GM12878 (cell line): ENCODE results near the gene CALHM2. TPM values are rescaled to one million over a fixed set of nuclear protein-coding genes. Genes with fewer than 3 reads are reported as not detected.

ENCODE experiments used
- ATAC-seq: fragments of 200-7000 bp; cut with Tn5 transposase; 3 replicates; pipeline ENCODE4 v1.9.1; 2020; ENCODE audit warnings: mild to moderate bottlenecking, moderate library complexity
- Bru-seq: library from RNA; stranded (reverse); fragments of 400-500 nt; gene quantifications from one replicate; lab custom pipeline; 2021; lab: Mats Ljungman, UMichigan
- BruChase-seq, 2 experiments: library from RNA; stranded (reverse); fragments of 400-500 nt; gene quantifications; one replicate each; lab custom pipeline; 2021; lab: Mats Ljungman, UMichigan
- BruUV-seq: library from RNA; stranded (reverse); fragments of 400-500 nt; replicated peaks from 2 replicates; lab custom pipeline; 2021; lab: Mats Ljungman, UMichigan
- CTCF ChIA-PET: fragments of 300-600 bp; sonication (Branson Sonifier 250); formaldehyde crosslinking; extraction: SDS; loops from one replicate; lab custom pipeline; 2021; ENCODE audit warnings: inconsistent platforms; lab: Yijun Ruan, JAX
- POLR2A ChIA-PET: fragments of 350-600 bp; formaldehyde crosslinking; extraction: SDS; loops from one replicate; lab custom pipeline; 2021; ENCODE audit warnings: inconsistent platforms; lab: Charles Lee
- RAD21 ChIA-PET: fragments of 300-600 bp; sonication (Branson Sonifier 250); formaldehyde crosslinking; loops from one replicate; lab custom pipeline; 2023; ENCODE audit warnings: antibody characterized with exemption; ENCODE audit not compliant: unreplicated experiment; lab: Charles Lee
- SMC1A ChIA-PET: fragments of 300-600 bp; sonication (Branson Sonifier 250); formaldehyde crosslinking; loops from one replicate; lab custom pipeline; 2023; ENCODE audit not compliant: unreplicated experiment, uncharacterized antibody; lab: Charles Lee
- DNase-seq: peaks from one replicate; pipeline ENCODE4 v3.0.0-alpha.2; 2011; ENCODE audit warnings: low read depth, low spot score
- FAIRE-seq: peaks from 3 replicates; lab custom pipeline; 2011; peaks lifted over from hg19 to GRCh38; lab: Jason Lieb, UNC
- H2AFZ ChIP-seq: 2 replicates; pipeline ENCODE4 v1.6.0; 2011; ENCODE audit warnings: low read depth, low read length, control low read depth; ENCODE audit not compliant: control insufficient read depth
- H3K27ac ChIP-seq: 2 replicates; pipeline ENCODE4 v1.5.1; 2011; ENCODE audit warnings: control low read depth; ENCODE audit not compliant: control insufficient read depth, insufficient read depth
- H3K27me3 ChIP-seq, 2 experiments: replicated peaks in 1 of 2; 2 replicates each; pipeline versions ENCODE4 v1.6.0 to v1.6.1; 2011; ENCODE audit warnings: low read length in 1 of 2; ENCODE audit not compliant: control insufficient read depth in 2 of 2, insufficient read depth in 2 of 2
- H3K36me3 ChIP-seq, 2 experiments: 2 replicates each; pipeline ENCODE4 v1.5.1; 2011; ENCODE audit warnings: low read length in 1 of 2; ENCODE audit not compliant: control insufficient read depth in 2 of 2, insufficient read depth in 2 of 2
- H3K4me1 ChIP-seq: 2 replicates; pipeline ENCODE4 v1.6.1; 2011; ENCODE audit warnings: mild to moderate bottlenecking, low read length, moderate library complexity, mixed read lengths; ENCODE audit not compliant: control insufficient read depth, insufficient read depth
- H3K4me2 ChIP-seq: 2 replicates; pipeline ENCODE4 v1.6.0; 2011; ENCODE audit warnings: control low read depth; ENCODE audit not compliant: control insufficient read depth, insufficient read depth
- H3K4me3 ChIP-seq: fragments of 200-600 bp; sonication (generic); 2 replicates; pipeline ENCODE4 v1.5.1; 2016
- H3K79me2 ChIP-seq: 2 replicates; pipeline ENCODE4 v1.6.0; 2011; ENCODE audit warnings: low read length; ENCODE audit not compliant: control insufficient read depth, insufficient read depth
- H3K9ac ChIP-seq: 2 replicates; pipeline ENCODE4 v1.8.0; 2011; ENCODE audit warnings: low read length, control low read depth, mixed read lengths; ENCODE audit not compliant: control insufficient read depth, insufficient read depth
- H3K9me3 ChIP-seq: replicated peaks from 3 replicates; pipeline ENCODE4 v1.5.1; 2011; ENCODE audit warnings: mild to moderate bottlenecking, low read length; ENCODE audit not compliant: control insufficient read depth, insufficient read depth
- H4K20me1 ChIP-seq: 2 replicates; pipeline ENCODE4 v1.6.0; 2011; ENCODE audit not compliant: control insufficient read depth, insufficient read depth
- BCLAF1 ChIP-seq: fragments of 450-650 bp; IDR thresholded peaks from 2 replicates; pipeline ENCODE4 v1.6.1; 2017; ENCODE audit warnings: antibody characterized with exemption, mild to moderate bottlenecking, moderate library complexity
- CBX5 ChIP-seq: sonication (generic); IDR thresholded peaks from 2 replicates; pipeline ENCODE4 v1.6.1; 2016; ENCODE audit warnings: low read depth, moderate library complexity, mild to moderate bottlenecking, inconsistent platforms
- CEBPB ChIP-seq, 2 experiments: fragments of 150-350 bp in 1 of 2; IDR thresholded peaks; 2 replicates each; pipeline ENCODE4 v1.6.1; 2012 to 2014; ENCODE audit warnings: low read depth in 2 of 2, low read length in 2 of 2, borderline replicate concordance in 1 of 2, inconsistent platforms in 1 of 2
- GABPA ChIP-seq: IDR thresholded peaks from 2 replicates; pipeline ENCODE4 v1.6.1; 2014; ENCODE audit warnings: antibody characterized with exemption, low read depth, mild to moderate bottlenecking, inconsistent platforms
- GATAD2B ChIP-seq: fragments of 450-650 bp; conservative IDR thresholded peaks from 2 replicates; pipeline ENCODE4 v1.6.1; 2017; ENCODE audit warnings: low read depth, mild to moderate bottlenecking, moderate library complexity
- IKZF1 ChIP-seq: fragments of 450-650 bp; conservative IDR thresholded peaks from 2 replicates; pipeline ENCODE4 v1.6.1; 2017; ENCODE audit warnings: antibody characterized with exemption, mild to moderate bottlenecking
- PML ChIP-seq: IDR thresholded peaks from 2 replicates; pipeline ENCODE4 v1.6.1; 2012; ENCODE audit warnings: low read length, inconsistent platforms
- POU2F2 ChIP-seq: IDR thresholded peaks from 3 replicates; pipeline ENCODE4 v1.6.1; 2011; ENCODE audit warnings: low read depth, mild to moderate bottlenecking, low read length, borderline replicate concordance
- RUNX3 ChIP-seq: IDR thresholded peaks from 2 replicates; pipeline ENCODE4 v1.6.1; 2012; ENCODE audit warnings: low read length, inconsistent platforms
- SIX5 ChIP-seq: IDR thresholded peaks from 2 replicates; pipeline ENCODE4 v1.6.1; 2011; ENCODE audit warnings: mild to moderate bottlenecking, low read depth, low read length, moderate library complexity; ENCODE audit not compliant: severe bottlenecking
- SMAD1 ChIP-seq: fragments of 450-650 bp; IDR thresholded peaks from 2 replicates; pipeline ENCODE4 v1.6.1; 2018; ENCODE audit warnings: mild to moderate bottlenecking, low read depth; ENCODE audit not compliant: partially characterized antibody
- SUPT20H ChIP-seq: IDR thresholded peaks from 2 replicates; pipeline ENCODE4 v1.6.1; 2011; ENCODE audit warnings: low read depth, mild to moderate bottlenecking, low read length, moderate library complexity, borderline replicate concordance; ENCODE audit not compliant: control insufficient read depth
- ZNF384 ChIP-seq: IDR thresholded peaks from 2 replicates; pipeline ENCODE4 v1.6.1; 2012; ENCODE audit warnings: low read depth, mild to moderate bottlenecking, low read length, improper control_type of control experiment, borderline replicate concordance
- WGBS: methylation state at CpG from one replicate; pipeline ENCODE4 v1.1.6; 2016; ENCODE audit warnings: low lambda C conversion rate; ENCODE audit not compliant: insufficient replicate concordance, insufficient coverage; ENCODE audit errors: missing lambda C conversion rate; 5-methylcytosine and 5-hydroxymethylcytosine counted together
- in situ Hi-C: fragments of 300-500 bp; cut with MboI; formaldehyde crosslinking; loops from 9 replicates; pipeline ENCODE4 v1.14.3; 2018; ENCODE audit warnings: mixed read lengths
- intact Hi-C: fragments of 100-400 bp; cut with micrococcal nuclease; formaldehyde crosslinking; loops from one replicate; pipeline ENCODE4 v1.14.2; 2022; ENCODE audit not compliant: unreplicated experiment
- long read RNA-seq, 2 experiments: library from polyadenylated mRNA; unstranded; transcript quantifications; one replicate each; pipeline ENCODE4 v2.0.0, GENCODE V29; 2019 to 2020
- polyA minus RNA-seq, 3 experiments: library from RNA; depleted of rRNA, polyadenylated mRNA; stranded (reverse); fragments of >200 nt; gene quantifications; 2 replicates each; pipeline ENCODE4 v1.2.3, GENCODE V29; 2011
- polyA plus RNA-seq, 11 experiments: library from polyadenylated mRNA; depleted of rRNA in 4 of 11; unstranded in 6 of 11; stranded (reverse) in 5 of 11; fragments of >200 nt; fragmentation: Nextera tagmentation in 4 of 11; fragmentation: Illumina TruSeq in 1 of 11; extraction: Ambion mirVana in 4 of 11; extraction: Trizol in 1 of 11; gene quantifications; 1 replicate in 1 of 11; 2 replicates in 10 of 11; pipeline versions ENCODE4 v1.2.1 to v1.2.3, GENCODE V29; 2011 to 2016; ENCODE audit warnings: inconsistent platforms in 2 of 11, missing spikeins in 2 of 11, low read depth in 1 of 11
- total RNA-seq, 4 experiments: library from RNA; depleted of rRNA in 3 of 4; stranded (reverse); fragments of >200 nt in 3 of 4; fragmentation: Illumina TruSeq in 1 of 4; extraction: Trizol in 1 of 4; gene quantifications; 2 replicates each; pipeline versions ENCODE4 v1.2.1 to v1.2.3, GENCODE V29; 2013 to 2021

The CALHM2 gene, protein sequence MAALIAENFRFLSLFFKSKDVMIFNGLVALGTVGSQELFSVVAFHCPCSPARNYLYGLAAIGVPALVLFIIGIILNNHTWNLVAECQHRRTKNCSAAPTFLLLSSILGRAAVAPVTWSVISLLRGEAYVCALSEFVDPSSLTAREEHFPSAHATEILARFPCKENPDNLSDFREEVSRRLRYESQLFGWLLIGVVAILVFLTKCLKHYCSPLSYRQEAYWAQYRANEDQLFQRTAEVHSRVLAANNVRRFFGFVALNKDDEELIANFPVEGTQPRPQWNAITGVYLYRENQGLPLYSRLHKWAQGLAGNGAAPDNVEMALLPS
- total RNA-seq (2013; cell fraction: nucleolus; rRNA removed), result 24.6 and 24.7 TPM in 2 replicates
- 7.5 and 8.0 TPM in 2 replicates for total RNA-seq (2014; rRNA removed)
- total RNA-seq (2014; rRNA removed; fragmentation: Illumina TruSeq; extraction: Trizol), result 5.0 and 6.1 TPM in 2 replicates
- 15.2 and 15.3 TPM in 2 replicates for total RNA-seq (2021)
- 4.3 TPM for polyA plus RNA-seq (2011; ENCODE audit: low read depth)
- 11.8 and 23.7 TPM in 2 replicates for polyA plus RNA-seq (2011; rRNA removed)
- polyA plus RNA-seq (2011; cell fraction: cytosol; rRNA removed), result 32.2 and 40.1 TPM in 2 replicates
- 56.9 and 57.7 TPM in 2 replicates for polyA plus RNA-seq (2011; cell fraction: nucleus; rRNA removed)
- polyA plus RNA-seq (2012), result 9.2 and 14.4 TPM in 2 replicates
- 5.5 and 8.1 TPM in 2 replicates for polyA plus RNA-seq (2014; fragmentation: Illumina TruSeq; extraction: Trizol)
- polyA plus RNA-seq (2014; fragmentation: Nextera tagmentation; extraction: Ambion mirVana), result 1 to 10 TPM in 1 of 2 experiments, under 1 TPM in 1; 0.60 to 1.9 TPM
- 14.5 and 15.2 TPM in 2 replicates for polyA plus RNA-seq (2014; rRNA removed)
- polyA plus RNA-seq (2016; fragmentation: Nextera tagmentation; extraction: Ambion mirVana), result 10 to 100 TPM; 10.4 to 12.6 TPM
- polyA minus RNA-seq (2011; rRNA and poly(A)+ RNA removed), result 22.8 and 48.1 TPM in 2 replicates
- polyA minus RNA-seq (2011; cell fraction: cytosol; rRNA and poly(A)+ RNA removed), result 11.5 and 17.3 TPM in 2 replicates
- 32.5 and 51.8 TPM in 2 replicates for polyA minus RNA-seq (2011; cell fraction: nucleus; rRNA and poly(A)+ RNA removed)
- Bru-seq, nascent RNA, result percentile 66 among the genes with signal in this experiment
- percentile 64 among the genes with signal in this experiment for BruChase-seq, experiment 1, labeled RNA remaining after a 6-hour chase
- BruChase-seq, experiment 2, labeled RNA remaining after a 2-hour chase, result percentile 68 among the genes with signal in this experiment
- long read RNA-seq, experiment 1, transcript CALHM2-201 (4 exons, 1,859 nt), result major isoform, 7 of 25 reads
- long read RNA-seq, experiment 1, partial matches to known transcripts, result 3 of 25 reads
- long read RNA-seq, experiment 1, other reads (novel, unspliced or antisense), result 15 of 25 reads
- long read RNA-seq, experiment 2, transcript CALHM2-202 (4 exons, 1,843 nt), result major isoform, 5 of 18 reads
- long read RNA-seq, experiment 2, partial matches to known transcripts, result 5 of 18 reads
- long read RNA-seq, experiment 2, other reads (novel, unspliced or antisense), result 6 of 18 reads

DNA sequence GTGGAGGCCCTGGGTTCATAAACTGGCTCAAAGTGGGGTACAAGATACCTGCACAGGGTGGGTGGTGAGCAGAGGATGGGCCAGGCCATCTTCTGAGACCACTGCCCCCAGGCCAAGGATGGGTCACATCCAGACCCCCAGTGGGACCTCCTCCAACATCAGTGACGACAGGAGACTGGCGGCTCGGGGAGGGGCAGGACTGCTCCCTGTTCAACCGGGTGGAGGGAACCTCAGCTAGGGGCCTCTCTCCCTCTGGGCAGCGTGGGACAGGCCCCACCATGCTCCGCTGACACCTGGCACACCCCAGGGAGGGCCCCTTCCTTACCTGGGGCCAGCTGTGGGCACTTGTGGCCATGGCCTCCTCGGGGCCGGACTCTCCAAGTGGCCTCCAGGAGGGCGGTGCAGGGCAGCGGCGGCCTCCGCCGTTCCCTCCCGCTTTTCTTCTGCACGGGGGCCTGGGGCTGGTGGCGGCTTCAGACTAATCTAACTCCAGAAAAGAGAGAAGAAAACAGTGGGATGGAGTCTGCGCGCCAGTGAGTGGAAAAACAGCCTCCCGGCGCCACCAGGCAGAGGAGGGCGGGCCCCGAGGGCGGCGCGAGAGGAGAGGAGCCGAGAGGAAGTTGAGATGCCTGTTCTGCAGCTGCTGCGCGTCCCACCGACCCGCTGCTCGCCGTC is at the start of gene CALHM2:
CALHM2 (minus strand) TSS at position 540 of the 675 bp plus-strand sequence. CDS start 2,429 bp downstream, outside the sequence.
- Histone ChIP-seq H3K79me2 (peaks cover 30% of the 10 kb centered on the region), H3K36me3 (peaks cover 8 to 12% of the 10 kb centered on the region in 2 experiments), H3K27ac (peak within 1 kb of the TSS; percentile 83), H2AFZ (peak within 1 kb of the TSS; percentile 69), H3K9ac (peak within 1 kb of the TSS; percentile 75), H3K4me1 (peaks cover 22% of the 10 kb centered on the region), H3K4me3 (peak within 1 kb of the TSS; percentile 98), H3K9me3 (no peaks in the 10 kb centered on the region), H3K27me3 (no peaks in the 10 kb centered on the region), H3K4me2 (peak within 1 kb of the TSS; percentile 79), H4K20me1 (no peaks in the 10 kb centered on the region; the same call in 1 of the 2 replicates)
- under 1% methylated on average over 31 of the region's 32 CpGs for WGBS
- in situ Hi-C loops (no loop called here), intact Hi-C loops (loop anchor here (1.0 kb wide), 1 partner anchor 19 kb away; no protein-coding TSS in a partner anchor)
- SMC1A ChIA-PET, result interaction anchor here (0.6 to 9.6 kb wide), 9 partner anchors 11 to 534 kb away, joined by 3 to 124 read pairs (median 4); partner anchors contain the start of gene CNNM2
- FAIRE-seq, result peak; percentile 38
- POLR2A ChIA-PET, result interaction anchor here (1.3 to 9.5 kb wide), 6 partner anchors 11 to 56 kb away, joined by 3 to 144 read pairs (median 5); no protein-coding TSS in a partner anchor
- RAD21 ChIA-PET, result interaction anchor here (0.6 to 7.1 kb wide), 8 partner anchors 15 to 91 kb away, joined by 4 to 73 read pairs (median 8); no protein-coding TSS in a partner anchor
- ATAC-seq, result peak; percentile 84
- CTCF ChIA-PET, result interaction anchor here (0.9 to 17.8 kb wide), 7 partner anchors 18 to 41 kb away, joined by 3 to 163 read pairs (median 27); partner anchors contain the start of gene CALHM3
- no peak for DNase-seq
- BruUV-seq, result no TSS peak
- no peak for TF ChIP-seq CBX5
- no peak for TF ChIP-seq RUNX3
- TF ChIP-seq IKZF1, result peak; percentile 63
- TF ChIP-seq SIX5, result no peak
- no peak for TF ChIP-seq PML
- no peak for TF ChIP-seq SUPT20H
- TF ChIP-seq CEBPB (IDR thresholded peaks at IDR 0.05; ENCODE audit: borderline replicate concordance in 1 of 2, low read depth in 2 of 2, low read length in 2 of 2), result no peak
- no peak for TF ChIP-seq SMAD1
- no peak for TF ChIP-seq POU2F2
- TF ChIP-seq BCLAF1, result no peak
- no peak for TF ChIP-seq ZNF384
- no peak for TF ChIP-seq GABPA
- TF ChIP-seq GATAD2B, result no peak
